Upper lobe of left lung (tissue), 4 donors: Measurements from ENCODE around the gene TMEM176A.

ENCODE experiments used
- CTCF ChIP-seq, 6 experiments: fragments of 450-650 bp in 4 of 6; fragments of 200-600 bp in 2 of 6; sonication (generic) in 2 of 6; IDR thresholded peaks; one replicate each; pipeline ENCODE4 v1.5.1; 2016 to 2019; ENCODE audit warnings: antibody characterized with exemption in 6 of 6
- EP300 ChIP-seq, 4 donors: sonication (generic); formaldehyde crosslinking; IDR thresholded peaks; one replicate each; pipeline ENCODE4 v1.5.1; 2017; ENCODE audit warnings: antibody characterized with exemption in 4 of 4, control low read depth in 2 of 4
- POLR2A ChIP-seq, 4 donors: fragments of 450-650 bp; IDR thresholded peaks; one replicate each; pipeline ENCODE4 v1.5.1; 2016 to 2017; ENCODE audit warnings: antibody characterized with exemption in 4 of 4, mild to moderate bottlenecking in 2 of 4
- POLR2AphosphoS5 ChIP-seq, 2 donors: sonication (generic); formaldehyde crosslinking; IDR thresholded peaks; one replicate each; pipeline ENCODE4 v1.5.1; 2017; ENCODE audit warnings: antibody characterized with exemption in 2 of 2

- TF ChIP-seq EP300 (IDR thresholded peaks at IDR 0.05) (no peak), CTCF (IDR thresholded peaks at IDR 0.05) (peak in 3 of 6 experiments; percentile 7 to 37 (median 35)), POLR2A (IDR thresholded peaks at IDR 0.05) (no peak), POLR2AphosphoS5 (IDR thresholded peaks at IDR 0.05) (no peak)
These were observed 46.6 kb upstream of the TMEM176A start for GRCh38 chr7:150753826-150754603.
